Vagina (tissue), 2 donors: Measurements from ENCODE around the gene GKN1.

ENCODE experiments used
- CTCF ChIP-seq, 3 experiments: fragments of 450-650 bp in 2 of 3; fragments of 200-600 bp in 1 of 3; sonication (generic) in 1 of 3; IDR thresholded peaks; one replicate each; pipeline ENCODE4 v1.5.1; 2017 to 2019; ENCODE audit warnings: antibody characterized with exemption in 3 of 3, mild to moderate bottlenecking in 2 of 3, moderate library complexity in 2 of 3
- POLR2A ChIP-seq, 2 donors: fragments of 450-650 bp; IDR thresholded peaks; one replicate each; pipeline ENCODE4 v1.6.1; 2017; ENCODE audit warnings: antibody characterized with exemption in 2 of 2, mild to moderate bottlenecking in 2 of 2, moderate library complexity in 2 of 2

- TF ChIP-seq CTCF (IDR thresholded peaks at IDR 0.05): no peak
- TF ChIP-seq POLR2A (IDR thresholded peaks at IDR 0.05): no peak
Observed at GRCh38 chr2:69023236-69023635, 48.8 kb downstream of the GKN1 start.
